ENCODE measurements around the gene TRIM49D1. TPM values are rescaled to one million over a fixed set of nuclear protein-coding genes. Genes with fewer than 3 reads are reported as not detected.
"Not testable (repeated sequence)": the region's sequence is repeated elsewhere in the genome, so short reads cannot be mapped to it uniquely, and the experiment has no call there.

The TRIM49D1 gene
- total and polyA plus RNA-seq, 9 of the 15 experiments (the other 6 are each of a cell fraction or from before 2014, with no cell fraction given): 0.08 TPM; not detected in 8

GRCh38 chr11:89865223-89865622 lies 56.8 kb downstream of the TRIM49D1 start:
- H3K4me2 ChIP-seq (ENCODE audit: insufficient read depth, low read length); H3K9me1 ChIP-seq (ENCODE audit: control insufficient read depth, insufficient read depth, low read length); H2AFZ ChIP-seq (ENCODE audit: low read depth, low read length); H3K27ac ChIP-seq (ENCODE audit: extremely low read depth, low read depth, low read length); H4K20me1 ChIP-seq (replicated peaks; ENCODE audit: control insufficient read depth, insufficient read depth, low read length); FAIRE-seq; H3K79me2 ChIP-seq (ENCODE audit: control insufficient read depth, insufficient read depth, low read length); H3K9me3 ChIP-seq (replicated peaks; ENCODE audit: control insufficient read depth, insufficient read depth, low read depth, low read length); H3K27me3 ChIP-seq (ENCODE audit: control insufficient read depth in 2 of 2, insufficient read depth in 2 of 2, low read length in 2 of 2); intact Hi-C loops (cut with micrococcal nuclease); H3K4me3 ChIP-seq; CTCF ChIA-PET (ENCODE audit: low intra/inter-chr PET ratio); POLR2A ChIA-PET; H3K9ac ChIP-seq (ENCODE audit: insufficient read depth in 1 of 2, low read depth in 2 of 2, low read length in 2 of 2); DNase-seq (ENCODE audit: extremely low read depth in 1 of 4, low spot score in 3 of 4); in situ Hi-C loops (cut with MboI); H3K4me1 ChIP-seq (replicated peaks in 1 of 2; ENCODE audit: control insufficient read depth in 2 of 2, insufficient read depth in 2 of 2, low read length in 2 of 2); BruUV-seq (replicated peaks); ATAC-seq; H3K36me3 ChIP-seq (ENCODE audit: control insufficient read depth, insufficient read depth, low read length): not testable (repeated sequence)
- no CpG with 5 or more reads among the region's 35 CpGs for WGBS (ENCODE audit: insufficient coverage, low coverage, missing lambda C conversion rate)

GRCh38 chr11:89863906-89864704 lies 57.9 kb downstream of the TRIM49D1 start:
- H2AFZ ChIP-seq (ENCODE audit: low read depth, low read length); H3K9me3 ChIP-seq (replicated peaks; ENCODE audit: control insufficient read depth, insufficient read depth, low read depth, low read length); H3K9me1 ChIP-seq (ENCODE audit: control insufficient read depth, insufficient read depth, low read length); H3K4me1 ChIP-seq (replicated peaks in 1 of 2; ENCODE audit: control insufficient read depth in 2 of 2, insufficient read depth in 2 of 2, low read length in 2 of 2); CTCF ChIA-PET (ENCODE audit: low intra/inter-chr PET ratio); H3K4me3 ChIP-seq; BruUV-seq (replicated peaks); FAIRE-seq; H3K79me2 ChIP-seq (ENCODE audit: control insufficient read depth, insufficient read depth, low read length); H4K20me1 ChIP-seq (replicated peaks; ENCODE audit: control insufficient read depth, insufficient read depth, low read length); ATAC-seq; intact Hi-C loops (cut with micrococcal nuclease); H3K27me3 ChIP-seq (ENCODE audit: control insufficient read depth in 2 of 2, insufficient read depth in 2 of 2, low read length in 2 of 2); H3K36me3 ChIP-seq (ENCODE audit: control insufficient read depth, insufficient read depth, low read length); H3K4me2 ChIP-seq (ENCODE audit: insufficient read depth, low read length); H3K27ac ChIP-seq (ENCODE audit: extremely low read depth, low read depth, low read length); POLR2A ChIA-PET; in situ Hi-C loops (cut with MboI); H3K9ac ChIP-seq (ENCODE audit: insufficient read depth in 1 of 2, low read depth in 2 of 2, low read length in 2 of 2): not testable (repeated sequence)
- WGBS (ENCODE audit: insufficient coverage, low coverage, missing lambda C conversion rate): 0% methylated on average over 7 of the region's 66 CpGs
- DNase-seq (ENCODE audit: extremely low read depth in 1 of 4, low spot score in 3 of 4): peak in 1 of 4 experiments; percentile 0

Small RNA genes within 50 kb of the gene (small RNA-seq; reads per million reads assigned to genes)
- not detected for gene AP004607.1

Other genes with a start within 250 kb of the TRIM49D1 start
Only the 7 nearest of the 8 such genes appear.
- not detected in 2 replicates for gene TRIM77, start 211.9 kb downstream of the TRIM49D1 start, total RNA-seq (2014; rRNA removed)
- not detected in 2 replicates for gene TRIM77, start 211.9 kb downstream of the TRIM49D1 start, total RNA-seq (2014; rRNA removed; fragmentation: Illumina TruSeq; extraction: Trizol)
- not detected in 2 replicates for gene TRIM77, start 211.9 kb downstream of the TRIM49D1 start, total RNA-seq (2015; rRNA removed; fragmentation: Illumina TruSeq; extraction: Trizol)
- gene TRIM77, start 211.9 kb downstream of the TRIM49D1 start, total RNA-seq (2021): not detected in 2 replicates
- gene TRIM77, start 211.9 kb downstream of the TRIM49D1 start, polyA plus RNA-seq (2011; rRNA removed): not detected in 2 replicates
- gene TRIM77, start 211.9 kb downstream of the TRIM49D1 start, polyA plus RNA-seq (2014; fragmentation: Illumina TruSeq; extraction: Trizol): not detected in 2 replicates
- not detected for gene TRIM77, start 211.9 kb downstream of the TRIM49D1 start, polyA plus RNA-seq (2014; fragmentation: Nextera tagmentation; extraction: Ambion mirVana)
- not detected in 2 replicates for gene TRIM77, start 211.9 kb downstream of the TRIM49D1 start, polyA plus RNA-seq (2014; rRNA removed)
- not detected in 2 replicates for gene TRIM49, start 113.7 kb downstream of the TRIM49D1 start, total RNA-seq (2014; rRNA removed)
- not detected in 2 replicates for gene TRIM49, start 113.7 kb downstream of the TRIM49D1 start, total RNA-seq (2014; rRNA removed; fragmentation: Illumina TruSeq; extraction: Trizol)
- gene TRIM49, start 113.7 kb downstream of the TRIM49D1 start, total RNA-seq (2015; rRNA removed; fragmentation: Illumina TruSeq; extraction: Trizol): not detected in 2 replicates
- not detected in 2 replicates for gene TRIM49, start 113.7 kb downstream of the TRIM49D1 start, total RNA-seq (2021)
- gene TRIM49, start 113.7 kb downstream of the TRIM49D1 start, polyA plus RNA-seq (2011; rRNA removed): not detected in 2 replicates
- not detected in 2 replicates for gene TRIM49, start 113.7 kb downstream of the TRIM49D1 start, polyA plus RNA-seq (2014; fragmentation: Illumina TruSeq; extraction: Trizol)
- not detected for gene TRIM49, start 113.7 kb downstream of the TRIM49D1 start, polyA plus RNA-seq (2014; fragmentation: Nextera tagmentation; extraction: Ambion mirVana)
- not detected in 2 replicates for gene TRIM49, start 113.7 kb downstream of the TRIM49D1 start, polyA plus RNA-seq (2014; rRNA removed)
- not detected in 2 replicates for gene TRIM64B, start 43.8 kb downstream of the TRIM49D1 start, total RNA-seq (2014; rRNA removed)
- gene TRIM64B, start 43.8 kb downstream of the TRIM49D1 start, total RNA-seq (2014; rRNA removed; fragmentation: Illumina TruSeq; extraction: Trizol): not detected in 2 replicates
- not detected in 2 replicates for gene TRIM64B, start 43.8 kb downstream of the TRIM49D1 start, total RNA-seq (2015; rRNA removed; fragmentation: Illumina TruSeq; extraction: Trizol)
- not detected in 2 replicates for gene TRIM64B, start 43.8 kb downstream of the TRIM49D1 start, total RNA-seq (2021)
- gene TRIM64B, start 43.8 kb downstream of the TRIM49D1 start, polyA plus RNA-seq (2011; rRNA removed): not detected in 2 replicates
- gene TRIM64B, start 43.8 kb downstream of the TRIM49D1 start, polyA plus RNA-seq (2014; fragmentation: Illumina TruSeq; extraction: Trizol): not detected in 2 replicates
- gene TRIM64B, start 43.8 kb downstream of the TRIM49D1 start, polyA plus RNA-seq (2014; fragmentation: Nextera tagmentation; extraction: Ambion mirVana): not detected
- not detected in 2 replicates for gene TRIM64B, start 43.8 kb downstream of the TRIM49D1 start, polyA plus RNA-seq (2014; rRNA removed)
- gene TRIM49D2, start 1.8 kb upstream of the TRIM49D1 start, total RNA-seq (2014; rRNA removed): not detected in 2 replicates
- not detected in 2 replicates for gene TRIM49D2, start 1.8 kb upstream of the TRIM49D1 start, total RNA-seq (2014; rRNA removed; fragmentation: Illumina TruSeq; extraction: Trizol)
- not detected in 2 replicates for gene TRIM49D2, start 1.8 kb upstream of the TRIM49D1 start, total RNA-seq (2015; rRNA removed; fragmentation: Illumina TruSeq; extraction: Trizol)
- not detected in 2 replicates for gene TRIM49D2, start 1.8 kb upstream of the TRIM49D1 start, total RNA-seq (2021)
- not detected in 2 replicates for gene TRIM49D2, start 1.8 kb upstream of the TRIM49D1 start, polyA plus RNA-seq (2011; rRNA removed)
- not detected in 2 replicates for gene TRIM49D2, start 1.8 kb upstream of the TRIM49D1 start, polyA plus RNA-seq (2014; fragmentation: Illumina TruSeq; extraction: Trizol)
- gene TRIM49D2, start 1.8 kb upstream of the TRIM49D1 start, polyA plus RNA-seq (2014; fragmentation: Nextera tagmentation; extraction: Ambion mirVana): not detected
- not detected in 2 replicates for gene TRIM49D2, start 1.8 kb upstream of the TRIM49D1 start, polyA plus RNA-seq (2014; rRNA removed)
- not detected in 2 replicates for gene TRIM64, start 43.8 kb upstream of the TRIM49D1 start, total RNA-seq (2014; rRNA removed)
- not detected in 2 replicates for gene TRIM64, start 43.8 kb upstream of the TRIM49D1 start, total RNA-seq (2014; rRNA removed; fragmentation: Illumina TruSeq; extraction: Trizol)
- not detected in 2 replicates for gene TRIM64, start 43.8 kb upstream of the TRIM49D1 start, total RNA-seq (2015; rRNA removed; fragmentation: Illumina TruSeq; extraction: Trizol)
- gene TRIM64, start 43.8 kb upstream of the TRIM49D1 start, total RNA-seq (2021): not detected in 2 replicates
- gene TRIM64, start 43.8 kb upstream of the TRIM49D1 start, polyA plus RNA-seq (2011; rRNA removed): not detected in 2 replicates
- not detected in 2 replicates for gene TRIM64, start 43.8 kb upstream of the TRIM49D1 start, polyA plus RNA-seq (2014; fragmentation: Illumina TruSeq; extraction: Trizol)
- gene TRIM64, start 43.8 kb upstream of the TRIM49D1 start, polyA plus RNA-seq (2014; fragmentation: Nextera tagmentation; extraction: Ambion mirVana): not detected
- gene TRIM64, start 43.8 kb upstream of the TRIM49D1 start, polyA plus RNA-seq (2014; rRNA removed): not detected in 2 replicates
- not detected in 2 replicates for gene TRIM49C, start 108.9 kb upstream of the TRIM49D1 start, total RNA-seq (2014; rRNA removed)
- gene TRIM49C, start 108.9 kb upstream of the TRIM49D1 start, total RNA-seq (2014; rRNA removed; fragmentation: Illumina TruSeq; extraction: Trizol): not detected in 2 replicates
- gene TRIM49C, start 108.9 kb upstream of the TRIM49D1 start, total RNA-seq (2015; rRNA removed; fragmentation: Illumina TruSeq; extraction: Trizol): not detected in 2 replicates
- gene TRIM49C, start 108.9 kb upstream of the TRIM49D1 start, total RNA-seq (2021): not detected in 2 replicates
- not detected in 2 replicates for gene TRIM49C, start 108.9 kb upstream of the TRIM49D1 start, polyA plus RNA-seq (2011; rRNA removed)
- gene TRIM49C, start 108.9 kb upstream of the TRIM49D1 start, polyA plus RNA-seq (2014; fragmentation: Illumina TruSeq; extraction: Trizol): not detected in 2 replicates
- gene TRIM49C, start 108.9 kb upstream of the TRIM49D1 start, polyA plus RNA-seq (2014; fragmentation: Nextera tagmentation; extraction: Ambion mirVana): not detected
- gene TRIM49C, start 108.9 kb upstream of the TRIM49D1 start, polyA plus RNA-seq (2014; rRNA removed): not detected in 2 replicates
- gene UBTFL1, start 163.7 kb upstream of the TRIM49D1 start, total RNA-seq (2014; rRNA removed): not detected in 2 replicates
- not detected in 2 replicates for gene UBTFL1, start 163.7 kb upstream of the TRIM49D1 start, total RNA-seq (2014; rRNA removed; fragmentation: Illumina TruSeq; extraction: Trizol)
- gene UBTFL1, start 163.7 kb upstream of the TRIM49D1 start, total RNA-seq (2015; rRNA removed; fragmentation: Illumina TruSeq; extraction: Trizol): not detected in 2 replicates
- not detected in 2 replicates for gene UBTFL1, start 163.7 kb upstream of the TRIM49D1 start, total RNA-seq (2021)
- gene UBTFL1, start 163.7 kb upstream of the TRIM49D1 start, polyA plus RNA-seq (2011; rRNA removed): not detected in 2 replicates
- not detected in 2 replicates for gene UBTFL1, start 163.7 kb upstream of the TRIM49D1 start, polyA plus RNA-seq (2014; fragmentation: Illumina TruSeq; extraction: Trizol)
- gene UBTFL1, start 163.7 kb upstream of the TRIM49D1 start, polyA plus RNA-seq (2014; fragmentation: Nextera tagmentation; extraction: Ambion mirVana): not detected
- gene UBTFL1, start 163.7 kb upstream of the TRIM49D1 start, polyA plus RNA-seq (2014; rRNA removed): not detected in 2 replicates

Measured in K562 (cell line).